Sciatic nerve (tissue), 2 donors: ENCODE data around the gene PTAFR. TPM values are rescaled to one million over a fixed set of nuclear protein-coding genes. Genes with fewer than 3 reads are reported as not detected.

Experiments used
- ATAC-seq: fragments of 200-7000 bp; cut with Tn5 transposase; one replicate; pipeline ENCODE4 v1.9.1; 2020; ENCODE audit warnings: mild to moderate bottlenecking, moderate library complexity
- DNase-seq: peaks from one replicate; pipeline ENCODE4 v3.0.0-alpha.2; 2020; ENCODE audit warnings: low spot score
- intact Hi-C: fragments of 100-400 bp; cut with DNase I; formaldehyde crosslinking; loops from one replicate; pipeline ENCODE4 v1.14.2; 2022
- total RNA-seq: library from RNA; stranded (reverse); fragmentation: NEBNext Ultra II Directional; extraction: Animal tissue kit (Norgen Biotek cat#: 25700); gene quantifications from one replicate; pipeline ENCODE4 v1.2.1, GENCODE V29; 2021
- donor health status: DM: no; HTN: no; CAD: no.
- donor health status: DM: no; HTN: no; CAD: no.

The PTAFR gene
- total RNA-seq, 1 donor from 2014 or later: 7.0 TPM

- no peak for ATAC-seq
- intact Hi-C loops: no loop called here
- no peak for DNase-seq
These were observed 77.3 kb downstream of the PTAFR start for GRCh38 chr1:28099050-28099769.

Other genes starting within 250 kb of the PTAFR start
- gene SMPDL3B, start 241.7 kb downstream of the PTAFR start, total RNA-seq: 0.27 TPM
- 5.0 TPM for gene XKR8, start 216.7 kb downstream of the PTAFR start, total RNA-seq
- gene EYA3, start 88.1 kb downstream of the PTAFR start, total RNA-seq: 20.1 TPM
- gene DNAJC8, start 56.3 kb upstream of the PTAFR start, total RNA-seq: 66.2 TPM
- gene ATP5IF1, start 59.4 kb upstream of the PTAFR start, total RNA-seq: 92.2 TPM
- 5.8 TPM for gene SESN2, start 82.8 kb upstream of the PTAFR start, total RNA-seq
- 10.7 TPM for gene MED18, start 152.3 kb upstream of the PTAFR start, total RNA-seq
- gene PHACTR4, start 193.1 kb upstream of the PTAFR start, total RNA-seq: 36.5 TPM